ENCODE results near the gene KDM1A.

DNA sequence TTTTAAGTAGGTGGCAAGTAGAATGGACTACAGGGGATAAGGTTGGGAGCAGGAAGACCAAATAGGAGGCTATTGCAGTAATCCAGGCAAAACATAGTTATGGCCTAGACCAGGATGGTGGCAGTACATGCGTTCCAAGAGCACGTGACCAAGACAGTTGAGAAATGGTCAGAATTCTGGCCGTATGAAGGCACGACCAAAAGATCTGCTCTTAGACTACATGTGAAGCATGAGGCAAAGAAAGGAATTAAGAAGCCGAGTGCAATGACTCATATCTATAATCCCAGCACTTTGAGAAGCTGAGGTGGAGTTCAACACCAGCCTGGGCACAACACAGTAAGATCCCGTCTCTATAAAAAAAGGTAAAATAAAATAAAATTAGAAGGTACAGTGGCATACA lies 78.0 kb downstream of the KDM1A start:
- TF ChIP-seq POLR2A (IDR thresholded peaks at IDR 0.05), result no peak
- TF ChIP-seq, protein P1, sequence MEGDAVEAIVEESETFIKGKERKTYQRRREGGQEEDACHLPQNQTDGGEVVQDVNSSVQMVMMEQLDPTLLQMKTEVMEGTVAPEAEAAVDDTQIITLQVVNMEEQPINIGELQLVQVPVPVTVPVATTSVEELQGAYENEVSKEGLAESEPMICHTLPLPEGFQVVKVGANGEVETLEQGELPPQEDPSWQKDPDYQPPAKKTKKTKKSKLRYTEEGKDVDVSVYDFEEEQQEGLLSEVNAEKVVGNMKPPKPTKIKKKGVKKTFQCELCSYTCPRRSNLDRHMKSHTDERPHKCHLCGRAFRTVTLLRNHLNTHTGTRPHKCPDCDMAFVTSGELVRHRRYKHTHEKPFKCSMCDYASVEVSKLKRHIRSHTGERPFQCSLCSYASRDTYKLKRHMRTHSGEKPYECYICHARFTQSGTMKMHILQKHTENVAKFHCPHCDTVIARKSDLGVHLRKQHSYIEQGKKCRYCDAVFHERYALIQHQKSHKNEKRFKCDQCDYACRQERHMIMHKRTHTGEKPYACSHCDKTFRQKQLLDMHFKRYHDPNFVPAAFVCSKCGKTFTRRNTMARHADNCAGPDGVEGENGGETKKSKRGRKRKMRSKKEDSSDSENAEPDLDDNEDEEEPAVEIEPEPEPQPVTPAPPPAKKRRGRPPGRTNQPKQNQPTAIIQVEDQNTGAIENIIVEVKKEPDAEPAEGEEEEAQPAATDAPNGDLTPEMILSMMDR (IDR thresholded peaks at IDR 0.05), result no peak
